ENCODE results near the gene PRDX5. TPM values are rescaled to one million over a fixed set of nuclear protein-coding genes. Genes with fewer than 3 reads are reported as not detected.

The PRDX5 gene
- total and polyA plus RNA-seq, 4 donors: 165 to 777 (median 374) TPM

- H3K27me3 ChIP-seq (ENCODE audit: control insufficient read depth in 3 of 3, insufficient read depth in 3 of 3, low read length in 2 of 3): no peaks in the 10 kb centered on the region
- no peaks in the 10 kb centered on the region for H3K9me3 ChIP-seq (ENCODE audit: control insufficient read depth in 4 of 4, insufficient read depth in 3 of 4, low read length in 3 of 4)
- TF ChIP-seq CTCF (IDR thresholded peaks at IDR 0.05; ENCODE audit: control extremely low read depth, extremely low read depth): no peak
- ATAC-seq (ENCODE audit: insufficient read depth, low FRiP score) (no peak), DNase-seq (no peak)
- peaks cover 0 to 3% (median 0%) of the 10 kb centered on the region in 5 donors for H3K4me1 ChIP-seq (ENCODE audit: control insufficient read depth in 5 of 5, insufficient read depth in 5 of 5, low read length in 5 of 5)
- H3K36me3 ChIP-seq (ENCODE audit: control insufficient read depth in 4 of 4, insufficient read depth in 4 of 4, low read length in 4 of 4): peaks cover 0 to 2% (median 0%) of the 10 kb centered on the region in 4 donors
- no peak overlapping the region for H3K27ac ChIP-seq (ENCODE audit: low read depth in 1 of 2, low read length in 1 of 2)
- H3K9ac ChIP-seq (ENCODE audit: insufficient read depth in 1 of 2, low read length in 2 of 2): no peak overlapping the region
- no peak overlapping the region for H3K4me3 ChIP-seq
- WGBS, 2 donors: 88 to 91% methylated on average over 3 of the region's 3 CpGs
Measured at GRCh38 chr11:64327993-64328392, 10.1 kb downstream of the PRDX5 start.

GRCh38 chr11:64330888-64331287 lies 13.0 kb downstream of the PRDX5 start:
- H3K9ac ChIP-seq (ENCODE audit: insufficient read depth in 1 of 2, low read length in 2 of 2): no peak overlapping the region
- H3K36me3 ChIP-seq (ENCODE audit: control insufficient read depth in 4 of 4, insufficient read depth in 4 of 4, low read length in 4 of 4): no peaks in the 10 kb centered on the region
- H3K4me3 ChIP-seq: no peak overlapping the region
- H3K27ac ChIP-seq (ENCODE audit: low read depth in 1 of 2, low read length in 1 of 2): no peak overlapping the region
- WGBS, 2 donors: 83 to 88% methylated on average over 11 of the region's 11 CpGs
- no peaks in the 10 kb centered on the region for H3K27me3 ChIP-seq (ENCODE audit: control insufficient read depth in 3 of 3, insufficient read depth in 3 of 3, low read length in 2 of 3)
- no peaks in the 10 kb centered on the region for H3K9me3 ChIP-seq (ENCODE audit: control insufficient read depth in 4 of 4, insufficient read depth in 3 of 4, low read length in 3 of 4)
- DNase-seq: no peak
- TF ChIP-seq CTCF (IDR thresholded peaks at IDR 0.05; ENCODE audit: control extremely low read depth, extremely low read depth): no peak
- H3K4me1 ChIP-seq (ENCODE audit: control insufficient read depth in 5 of 5, insufficient read depth in 5 of 5, low read length in 5 of 5): peaks cover 0 to 4% (median 0%) of the 10 kb centered on the region in 5 donors
- ATAC-seq (ENCODE audit: insufficient read depth, low FRiP score): no peak

GRCh38 chr11:64331569-64332371 lies 13.8 kb downstream of the PRDX5 start:
- Histone ChIP-seq H3K4me1 (ENCODE audit: control insufficient read depth in 5 of 5, insufficient read depth in 5 of 5, low read length in 5 of 5) (peaks cover 0 to 4% (median 0%) of the 10 kb centered on the region in 5 donors), H3K4me3 (no peak overlapping the region), H3K27ac (ENCODE audit: low read depth in 1 of 2, low read length in 1 of 2) (peak overlapping the region in 1 of 2 donors; percentile 5), H3K9me3 (ENCODE audit: control insufficient read depth in 4 of 4, insufficient read depth in 3 of 4, low read length in 3 of 4) (no peaks in the 10 kb centered on the region), H3K27me3 (ENCODE audit: control insufficient read depth in 3 of 3, insufficient read depth in 3 of 3, low read length in 2 of 3) (no peaks in the 10 kb centered on the region), H3K9ac (ENCODE audit: insufficient read depth in 1 of 2, low read length in 2 of 2) (no peak overlapping the region), H3K36me3 (ENCODE audit: control insufficient read depth in 4 of 4, insufficient read depth in 4 of 4, low read length in 4 of 4) (no peaks in the 10 kb centered on the region)
- DNase-seq: peak; percentile 42 to 65 (median 60)
- 14 to 24% methylated on average over 19 to 20 of the region's 20 CpGs for WGBS, 2 donors
- peak; percentile 77 for ATAC-seq (ENCODE audit: insufficient read depth, low FRiP score)
- TF ChIP-seq CTCF (IDR thresholded peaks at IDR 0.05; ENCODE audit: control extremely low read depth, extremely low read depth): peak; percentile 29
